Activated CD4-positive, alpha-beta T cell treated with anti-CD3 and anti-CD28 coated beads for 24 hours (primary cell): ENCODE measurements around the gene GPR34.
"Not testable (repeated sequence)": the region's sequence is repeated elsewhere in the genome, so short reads cannot be mapped to it uniquely, and the experiment has no call there.

Experiments
- DNase-seq, 2 donors: peaks; one replicate each; pipeline ENCODE4 v3.0.0-alpha.2; 2020; ENCODE audit warnings: low read depth in 2 of 2

GPR34 gene

GRCh38 chrX:41693024-41693423 lies 4.3 kb downstream of the GPR34 start:
- no peak for DNase-seq

GRCh38 chrX:41695426-41695825 lies 6.7 kb downstream of the GPR34 start:
- DNase-seq, result no peak

DNA sequence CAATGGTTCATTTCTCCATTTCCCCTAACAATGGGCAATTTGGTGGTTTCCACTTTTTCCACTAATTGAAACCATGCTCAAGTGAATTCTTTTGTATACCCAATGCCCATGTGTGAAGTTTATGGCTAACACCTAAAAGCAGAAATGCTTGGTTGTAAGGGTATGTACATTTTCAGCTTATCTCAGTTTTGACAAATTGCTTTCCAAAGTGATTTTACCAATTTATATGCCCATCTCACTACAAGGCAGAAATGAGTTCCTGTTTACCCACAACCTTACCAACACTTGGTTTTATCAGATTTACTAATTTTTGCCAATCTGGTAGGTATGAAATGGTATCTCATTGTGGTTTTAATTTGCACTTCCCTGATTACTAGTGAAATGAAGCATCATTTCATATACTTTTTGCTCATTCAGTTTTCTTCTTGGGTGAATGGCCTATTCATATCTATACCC lies 14.8 kb downstream of the GPR34 start:
- DNase-seq, result no peak

DNA sequence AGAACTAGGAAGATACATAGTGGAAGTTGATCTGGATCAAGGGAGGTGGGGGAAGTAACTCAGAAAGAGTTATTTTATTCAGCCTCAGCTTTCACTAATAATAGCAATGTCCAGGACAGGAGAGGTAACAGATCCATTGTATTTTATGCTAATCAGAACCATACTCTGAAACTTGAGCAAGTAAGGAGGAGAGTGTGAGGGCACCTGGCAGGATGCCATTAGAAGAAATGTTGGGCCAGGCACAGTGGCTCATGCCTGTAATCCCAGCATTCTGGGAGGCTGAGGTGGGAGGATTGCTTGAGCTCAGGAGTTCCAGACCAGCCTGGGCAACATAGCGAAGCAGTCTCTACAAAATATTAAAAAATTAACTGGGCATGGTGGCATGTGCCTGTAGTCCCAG lies 16.3 kb downstream of the GPR34 start:
- DNase-seq, result no peak

DNA sequence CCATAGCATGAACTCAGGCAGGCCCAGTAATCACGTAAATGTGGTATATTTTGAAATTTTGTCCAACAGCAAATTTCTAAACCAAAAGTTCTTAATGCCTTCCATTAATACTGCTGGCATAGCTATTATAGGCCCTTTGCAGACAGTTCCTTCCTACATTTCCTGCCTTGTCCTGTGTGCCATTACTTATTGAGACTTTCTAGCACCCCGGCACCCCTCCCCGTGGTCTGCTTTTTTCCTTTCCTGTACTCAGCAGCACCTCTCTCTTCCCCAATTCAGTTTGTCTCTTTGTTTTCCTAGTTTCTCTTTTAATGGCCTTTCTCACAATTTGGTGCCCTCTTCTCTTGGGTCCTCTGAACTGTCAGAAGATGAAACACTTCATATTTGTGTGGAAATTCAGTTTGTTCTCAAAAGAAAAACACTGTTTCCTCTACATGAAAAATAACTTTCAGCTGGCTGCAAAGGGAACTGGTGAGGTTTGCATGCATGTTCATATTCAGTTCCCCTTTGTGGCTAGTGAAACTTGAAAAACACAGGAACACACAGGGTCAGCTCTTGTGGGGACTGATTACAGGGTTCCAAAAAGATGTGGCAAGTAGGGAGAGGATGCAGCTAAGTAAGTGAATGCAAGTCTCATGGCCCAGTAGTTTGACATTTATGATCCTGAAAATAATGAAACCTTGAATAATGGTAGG lies 17.1 kb downstream of the GPR34 start:
- DNase-seq, result no peak

- DNase-seq, result no peak
Observed at GRCh38 chrX:41707218-41707617, 18.4 kb downstream of the GPR34 start.

GRCh38 chrX:41708486-41708885 lies 19.7 kb downstream of the GPR34 start:
- DNase-seq, result no peak

GRCh38 chrX:41711021-41711667 lies 22.4 kb downstream of the GPR34 start:
- DNase-seq, result no peak

GRCh38 chrX:41716222-41716621 lies 27.4 kb downstream of the GPR34 start:
- DNase-seq, result no peak

DNA sequence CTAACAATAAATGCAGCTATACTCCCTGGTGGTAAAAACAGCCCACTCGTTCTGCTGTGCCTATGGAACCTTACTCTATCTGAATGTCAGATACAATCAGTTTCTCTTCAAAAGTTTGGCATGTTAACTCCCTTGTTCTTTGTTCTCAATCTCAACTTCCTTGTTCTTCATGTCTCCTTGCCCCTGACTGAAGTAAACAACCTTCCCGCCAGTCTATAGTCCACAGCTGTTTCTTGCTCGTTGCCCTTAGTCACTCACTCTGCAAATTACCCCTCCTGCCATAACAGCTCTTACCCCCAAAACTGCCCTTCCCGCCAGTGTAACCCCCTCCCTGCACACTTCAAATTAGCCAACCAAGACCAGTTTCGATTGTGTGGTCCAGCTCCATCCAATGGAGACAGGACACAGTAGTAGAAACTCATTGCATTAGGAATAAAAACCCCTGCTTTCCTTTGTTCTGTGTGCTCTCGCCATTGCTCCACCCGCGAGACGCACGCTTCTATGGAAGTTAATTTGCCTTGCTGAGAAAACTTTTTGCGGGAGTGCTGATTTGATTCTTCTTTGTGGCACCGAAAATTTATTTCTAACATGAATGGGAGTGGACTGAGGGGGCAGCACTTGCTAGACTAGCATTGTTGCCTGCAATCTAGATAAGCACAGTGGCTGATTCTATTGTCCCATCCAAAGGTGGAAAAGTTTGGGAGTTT lies 28.1 kb downstream of the GPR34 start:
- no peak for DNase-seq

DNA sequence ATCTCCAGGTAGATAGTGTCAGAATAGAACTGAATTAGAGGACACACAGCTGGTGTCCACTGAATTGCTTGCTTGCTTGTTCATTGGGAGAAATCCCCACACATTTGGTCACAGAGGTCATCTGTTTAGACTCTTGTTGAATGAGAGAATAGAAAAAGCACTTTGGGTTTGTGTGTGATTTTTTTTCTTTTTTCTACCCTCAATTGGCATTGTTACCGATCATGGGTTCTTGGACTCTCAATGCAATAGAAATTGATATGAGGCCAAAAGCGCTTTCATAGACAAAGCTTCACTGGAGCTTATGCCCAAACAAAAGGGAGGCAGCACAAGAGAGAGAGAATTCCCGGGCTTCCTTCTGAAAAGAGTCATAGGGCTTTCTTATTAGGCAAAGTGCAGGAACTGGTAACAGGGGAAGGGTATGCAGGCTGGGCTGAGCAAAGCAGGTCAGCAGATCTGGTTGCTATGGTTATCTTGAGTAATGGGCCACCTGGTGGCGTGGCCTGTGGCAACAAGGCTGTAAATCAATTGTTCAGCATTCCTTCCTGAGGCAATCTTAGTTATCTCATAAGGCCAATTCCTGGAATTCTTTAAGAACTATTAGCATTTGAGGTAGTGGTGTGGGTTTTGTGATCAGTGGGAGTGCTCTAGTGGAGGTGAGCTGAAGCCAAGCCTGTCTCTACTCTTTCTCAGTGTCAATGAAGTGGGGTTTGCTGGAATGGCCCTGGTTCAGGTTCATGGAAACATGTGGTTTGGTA lies 29.9 kb downstream of the GPR34 start:
- no peak for DNase-seq

GRCh38 chrX:41719610-41720009 lies 30.8 kb downstream of the GPR34 start:
- DNase-seq, result not testable (repeated sequence)

DNA sequence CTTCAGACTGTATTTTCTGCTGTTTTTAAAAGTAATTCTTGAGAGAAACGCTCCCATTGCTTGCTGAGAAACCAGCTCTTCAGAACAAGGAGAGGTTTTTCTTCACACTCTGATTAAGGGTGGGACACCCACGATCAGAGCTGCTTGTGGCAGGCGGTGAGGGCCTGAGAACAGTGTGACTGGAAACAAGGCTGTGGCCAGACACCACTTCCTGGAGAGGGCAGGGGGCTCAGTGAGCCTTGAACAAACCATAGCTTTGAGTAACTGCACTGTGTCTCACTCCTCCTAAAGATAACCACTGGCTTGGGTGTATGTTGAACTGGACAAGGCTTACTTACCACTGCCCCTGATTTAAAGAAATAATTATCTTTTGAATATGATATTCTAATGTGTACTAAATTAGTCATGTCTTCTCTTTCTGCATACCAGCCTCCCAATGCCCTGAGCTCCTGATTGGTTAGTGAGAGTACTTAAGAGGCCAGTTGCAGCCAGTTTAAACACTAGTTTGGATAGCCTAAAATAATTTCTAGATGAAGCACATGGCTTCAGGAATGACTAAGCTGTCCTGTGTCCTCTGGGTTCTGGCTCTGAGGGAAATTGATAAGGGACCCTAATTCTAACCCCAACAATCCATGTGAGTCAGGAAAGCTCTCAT lies 31.5 kb downstream of the GPR34 start:
- DNase-seq, result peak; percentile 0 to 11

DNA sequence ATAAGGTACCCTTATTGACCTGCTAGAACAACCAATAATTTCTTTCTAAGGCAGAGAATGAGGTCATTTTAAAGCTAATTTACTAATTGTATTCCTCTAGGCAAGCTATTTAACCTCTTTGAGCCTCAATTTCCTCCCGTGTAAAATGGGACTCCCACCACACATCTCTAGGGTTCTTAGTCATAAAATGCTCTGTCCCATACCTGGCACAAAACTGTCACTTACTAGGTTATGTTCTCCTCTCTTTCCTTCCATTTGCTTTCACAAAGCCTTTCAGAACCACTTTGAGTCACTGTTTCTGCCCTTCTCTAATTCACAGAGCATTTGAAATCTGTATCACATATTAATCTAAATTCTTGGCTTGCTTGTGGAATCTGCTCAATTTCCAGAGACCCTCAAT lies 32.8 kb downstream of the GPR34 start:
- no peak for DNase-seq

DNA sequence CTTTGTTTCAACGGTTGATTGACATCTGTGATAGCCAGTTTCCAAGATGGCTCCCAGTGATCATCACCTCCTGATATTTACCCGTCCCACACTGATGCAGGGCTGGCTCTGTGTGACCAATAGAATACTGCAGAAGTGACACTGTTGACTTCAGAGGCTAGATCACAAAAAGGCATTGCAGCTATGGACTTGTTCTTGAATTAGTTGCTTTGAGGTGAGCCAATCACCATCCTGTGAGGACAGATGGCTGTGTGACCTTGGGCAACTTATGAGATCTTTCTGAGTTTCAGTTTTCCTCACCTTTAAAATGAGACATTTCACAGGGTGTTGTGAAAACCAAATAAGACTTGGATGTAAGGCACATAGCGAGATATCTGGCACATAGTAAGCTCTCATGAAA lies 33.4 kb downstream of the GPR34 start:
- no peak for DNase-seq

DNA sequence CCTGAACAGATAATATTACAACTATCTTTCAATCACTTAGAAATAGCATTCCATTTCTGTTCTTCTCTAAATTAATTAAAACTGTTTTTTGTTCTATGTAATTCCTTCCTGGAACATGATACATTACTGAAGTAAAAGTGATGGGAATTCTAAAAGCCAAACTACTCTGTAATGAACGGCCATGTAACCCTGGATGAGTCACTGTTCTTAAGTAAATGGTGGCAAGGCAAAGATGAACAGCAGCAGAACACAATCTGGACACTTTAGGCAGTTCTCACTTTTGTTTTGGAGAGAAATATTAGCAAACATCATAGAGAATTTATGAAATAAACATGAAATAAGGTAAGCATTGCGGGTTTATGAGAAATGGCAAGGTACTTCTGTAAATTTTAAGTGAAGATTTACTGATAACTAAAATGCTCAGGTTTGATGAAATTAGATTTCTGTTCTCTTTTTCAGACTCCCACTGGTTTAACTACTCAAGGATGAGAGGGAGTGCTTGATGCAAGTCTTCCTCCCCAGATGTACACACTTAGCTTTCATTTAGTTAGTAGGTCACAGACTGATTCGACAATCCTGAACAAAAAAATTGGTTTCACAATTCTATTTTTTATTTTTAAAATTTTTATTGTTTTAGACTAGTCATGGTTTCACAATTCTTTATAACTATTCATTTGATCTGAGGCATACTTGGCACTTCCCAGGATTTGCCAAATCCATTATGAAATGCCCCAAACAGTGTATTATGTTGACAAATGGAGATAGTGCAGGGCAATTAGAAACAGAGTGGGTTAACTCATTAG lies 34.2 kb downstream of the GPR34 start:
- DNase-seq, result no peak

GRCh38 chrX:41723826-41724225 lies 35.1 kb downstream of the GPR34 start, which contains the start of gene GPR82:
Gene GPR82 (plus strand): TSS chrX:41724181. CDS start chrX:41727027, 2,846 bp downstream.
- DNase-seq, result no peak

GRCh38 chrX:41728125-41728524 lies 39.4 kb downstream of the GPR34 start:
- no peak for DNase-seq

DNA sequence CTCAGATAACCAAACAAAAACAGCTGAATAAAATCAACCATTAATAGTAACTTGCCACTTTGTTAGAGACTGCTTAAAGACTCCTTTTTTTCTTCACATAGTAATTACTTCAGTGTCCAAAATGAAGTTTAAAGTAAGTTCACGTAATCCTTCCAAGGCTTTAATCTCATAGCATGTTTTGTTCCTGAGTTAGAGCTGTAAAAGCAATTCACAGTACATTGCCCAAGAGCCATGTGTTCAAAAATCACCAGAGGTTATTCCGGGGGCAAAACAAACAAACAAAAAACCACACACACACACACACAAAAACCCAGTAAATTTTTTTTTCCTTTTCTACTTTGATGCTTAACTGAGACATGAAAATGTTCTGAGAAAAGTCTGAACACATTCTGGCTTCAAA lies 41.3 kb downstream of the GPR34 start:
- no peak for DNase-seq

GRCh38 chrX:41732260-41732659 lies 43.5 kb downstream of the GPR34 start:
- DNase-seq, result no peak

DNA sequence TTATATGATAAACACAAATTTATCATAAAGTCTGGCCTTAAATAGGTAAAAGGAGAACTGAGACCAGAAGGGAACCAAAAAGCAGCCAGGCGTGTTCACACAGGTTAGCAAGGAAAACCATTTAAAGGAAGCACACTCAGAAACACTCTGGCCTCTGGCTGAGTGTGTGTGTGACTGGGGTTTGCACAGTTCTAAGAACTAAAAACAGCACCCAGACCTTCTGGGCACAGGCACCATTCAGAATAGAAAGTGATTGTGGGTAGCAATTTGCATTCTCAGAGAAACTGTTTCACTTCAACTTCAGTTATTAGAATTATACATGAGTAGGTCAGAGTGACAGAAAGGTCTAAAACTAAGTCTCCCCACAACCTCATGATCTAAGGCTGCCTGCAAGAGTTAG lies 45.2 kb downstream of the GPR34 start:
- no peak for DNase-seq
